H9 (cell line): ENCODE results near the gene IRF2BPL. TPM values are rescaled to one million over a fixed set of nuclear protein-coding genes. Genes with fewer than 3 reads are reported as not detected.

Experiments used
- DNase-seq: peaks from one replicate; pipeline ENCODE4 v3.0.0-alpha.2; 2017
- H2AFZ ChIP-seq: one replicate; pipeline ENCODE4 v1.6.1; 2013; ENCODE audit warnings: mild to moderate bottlenecking, low read length, control low read depth, moderate library complexity
- H2AK5ac ChIP-seq: 2 replicates; pipeline ENCODE4 v1.6.1; 2013; ENCODE audit warnings: low read length, control low read depth, mixed read lengths; ENCODE audit not compliant: insufficient read length
- H2BK120ac ChIP-seq: one replicate; pipeline ENCODE4 v1.6.1; 2013; ENCODE audit warnings: low read depth, mild to moderate bottlenecking, low read length, control low read depth, inconsistent platforms; ENCODE audit not compliant: poor library complexity, severe bottlenecking
- H2BK12ac ChIP-seq: 2 replicates; pipeline ENCODE4 v1.6.1; 2013; ENCODE audit warnings: low read length, control low read depth, mixed read lengths, low read depth; ENCODE audit not compliant: insufficient read length
- H2BK15ac ChIP-seq: 2 replicates; pipeline ENCODE4 v1.6.1; 2013; ENCODE audit warnings: low read depth, low read length, control low read depth
- H2BK20ac ChIP-seq: one replicate; pipeline ENCODE4 v1.6.1; 2013; ENCODE audit warnings: low read depth, mild to moderate bottlenecking, low read length, control low read depth, inconsistent platforms; ENCODE audit not compliant: poor library complexity, severe bottlenecking
- H2BK5ac ChIP-seq: 2 replicates; pipeline ENCODE4 v1.6.1; 2013; ENCODE audit warnings: low read length, control low read depth, mixed read lengths; ENCODE audit not compliant: insufficient read length
- H3K14ac ChIP-seq: 2 replicates; pipeline ENCODE4 v1.6.1; 2013; ENCODE audit warnings: low read length, control low read depth; ENCODE audit not compliant: insufficient read depth
- H3K18ac ChIP-seq: 2 replicates; pipeline ENCODE4 v1.6.1; 2013; ENCODE audit warnings: low read depth, mild to moderate bottlenecking, mixed read lengths, low read length, control low read depth; ENCODE audit not compliant: insufficient read length
- H3K23ac ChIP-seq: 2 replicates; pipeline ENCODE4 v1.6.1; 2013; ENCODE audit warnings: low read length, control low read depth, mixed read lengths, low read depth; ENCODE audit not compliant: insufficient read length
- H3K23me2 ChIP-seq: 2 replicates; pipeline ENCODE4 v1.6.1; 2013; ENCODE audit warnings: low read depth, mild to moderate bottlenecking, mixed read lengths, low read length, control low read depth; ENCODE audit not compliant: insufficient read length, poor library complexity, severe bottlenecking
- H3K27ac ChIP-seq: 2 replicates; pipeline ENCODE4 v1.5.1; 2013; ENCODE audit warnings: low read length, control low read depth, mixed read lengths, low read depth; ENCODE audit not compliant: insufficient read length
- H3K27me3 ChIP-seq: 2 replicates; pipeline ENCODE4 v1.6.1; 2013; ENCODE audit warnings: low read length, control low read depth, inconsistent platforms; ENCODE audit not compliant: insufficient read depth
- H3K4ac ChIP-seq: 2 replicates; pipeline ENCODE4 v1.6.1; 2013; ENCODE audit warnings: low read depth, mild to moderate bottlenecking, control low read depth, inconsistent platforms, low read length, moderate library complexity
- H3K4me1 ChIP-seq: 2 replicates; pipeline ENCODE4 v1.6.1; 2013; ENCODE audit warnings: low read length, control low read depth, inconsistent platforms; ENCODE audit not compliant: insufficient read depth
- H3K4me2 ChIP-seq: 2 replicates; pipeline ENCODE4 v1.6.1; 2013; ENCODE audit warnings: low read length, control low read depth, mixed read lengths; ENCODE audit not compliant: insufficient read length, insufficient read depth
- H3K56ac ChIP-seq: 2 replicates; pipeline ENCODE4 v1.6.1; 2013; ENCODE audit warnings: low read depth, mild to moderate bottlenecking, mixed read lengths, low read length, control low read depth; ENCODE audit not compliant: insufficient read length
- H3K79me1 ChIP-seq: 2 replicates; pipeline ENCODE4 v1.6.1; 2013; ENCODE audit warnings: low read depth, mild to moderate bottlenecking, moderate library complexity, low read length, control low read depth, inconsistent platforms; ENCODE audit not compliant: insufficient read depth, poor library complexity, severe bottlenecking
- H3K79me2 ChIP-seq: 2 replicates; pipeline ENCODE4 v1.6.1; 2013; ENCODE audit warnings: low read length, control low read depth, inconsistent platforms; ENCODE audit not compliant: insufficient read depth
- H3K9ac ChIP-seq: 2 replicates; pipeline ENCODE4 v1.6.1; 2013; ENCODE audit warnings: low read length, control low read depth, mixed read lengths; ENCODE audit not compliant: insufficient read length; ENCODE audit errors: extremely low read depth
- H3K9me3 ChIP-seq: one replicate; pipeline ENCODE4 v1.6.1; 2013; ENCODE audit warnings: low read depth, low read length, inconsistent platforms; ENCODE audit not compliant: control insufficient read depth
- H3T11ph ChIP-seq: one replicate; pipeline ENCODE4 v1.6.1; 2013; ENCODE audit warnings: mild to moderate bottlenecking, low read length, control low read depth, inconsistent platforms
- H4K20me1 ChIP-seq: one replicate; pipeline ENCODE4 v1.6.1; 2013; ENCODE audit not compliant: control insufficient read depth, insufficient read length, insufficient read depth
- H4K5ac ChIP-seq: 2 replicates; pipeline ENCODE4 v1.6.1; 2013; ENCODE audit warnings: low read depth, mild to moderate bottlenecking, mixed read lengths, low read length, control low read depth; ENCODE audit not compliant: insufficient read length
- H4K8ac ChIP-seq: replicated peaks from 2 replicates; pipeline ENCODE4 v1.6.1; 2013; ENCODE audit warnings: low read length, control low read depth, mixed read lengths, low read depth; ENCODE audit not compliant: insufficient read length
- H4K91ac ChIP-seq: 2 replicates; pipeline ENCODE4 v1.6.1; 2013; ENCODE audit warnings: low read depth, mild to moderate bottlenecking, moderate library complexity, mixed read lengths, low read length, control low read depth; ENCODE audit not compliant: insufficient read length
- H3K27ac Mint-ChIP-seq, 3 experiments: 2 replicates in 2 of 3; 3 replicates in 1 of 3; pipeline ENCODE4 v1.8.0; 2020 to 2021; ENCODE audit warnings: mixed read lengths in 3 of 3, mild to moderate bottlenecking in 1 of 3, moderate library complexity in 1 of 3
- H3K27me3 Mint-ChIP-seq: 2 replicates; pipeline ENCODE4 v1.8.0; 2021; ENCODE audit warnings: low read depth, mild to moderate bottlenecking, moderate library complexity, mixed read lengths
- H3K36me3 Mint-ChIP-seq, 3 experiments: 2 replicates in 2 of 3; 3 replicates in 1 of 3; pipeline ENCODE4 v1.8.0; 2020 to 2021; ENCODE audit warnings: low read depth in 3 of 3, mixed read lengths in 3 of 3; ENCODE audit not compliant: insufficient read depth in 1 of 3
- H3K4me1 Mint-ChIP-seq, 2 experiments: 2 replicates each; pipeline ENCODE4 v1.8.0; 2020; ENCODE audit warnings: mixed read lengths in 2 of 2
- H3K4me3 Mint-ChIP-seq, 2 experiments: 2 replicates in 1 of 2; 3 replicates in 1 of 2; pipeline ENCODE4 v1.8.0; 2020 to 2021; ENCODE audit warnings: mild to moderate bottlenecking in 2 of 2, mixed read lengths in 2 of 2, moderate library complexity in 1 of 2
- H3K9me3 Mint-ChIP-seq, 2 experiments: 2 replicates in 1 of 2; 3 replicates in 1 of 2; pipeline ENCODE4 v1.8.0; 2020; ENCODE audit warnings: mild to moderate bottlenecking in 2 of 2, mixed read lengths in 2 of 2, moderate library complexity in 1 of 2
- WGBS: extraction: QIAGEN DNeasy Blood & Tissue Kit; methylation state at CpG from one replicate; pipeline ENCODE4 v1.1.7; 2013; ENCODE audit warnings: missing lambda C conversion rate, low lambda C conversion rate, mixed read lengths; ENCODE audit not compliant: insufficient read length; ENCODE audit errors: extremely low coverage; 5-methylcytosine and 5-hydroxymethylcytosine counted together
- total RNA-seq: library from RNA; stranded (reverse); gene quantifications from 2 replicates; pipeline ENCODE4 v1.2.1, GENCODE V29; 2021
- TF ChIP-seq, protein P1 (sequence below): fragments of 200-600 bp; sonication (generic); conservative IDR thresholded peaks from 3 replicates; pipeline ENCODE4 v1.8.0; 2021; ENCODE audit warnings: antibody characterized with exemption, mild to moderate bottlenecking

Gene IRF2BPL
- total RNA-seq, 1 experiment from 2014 or later, result 59.0 TPM

DNA sequence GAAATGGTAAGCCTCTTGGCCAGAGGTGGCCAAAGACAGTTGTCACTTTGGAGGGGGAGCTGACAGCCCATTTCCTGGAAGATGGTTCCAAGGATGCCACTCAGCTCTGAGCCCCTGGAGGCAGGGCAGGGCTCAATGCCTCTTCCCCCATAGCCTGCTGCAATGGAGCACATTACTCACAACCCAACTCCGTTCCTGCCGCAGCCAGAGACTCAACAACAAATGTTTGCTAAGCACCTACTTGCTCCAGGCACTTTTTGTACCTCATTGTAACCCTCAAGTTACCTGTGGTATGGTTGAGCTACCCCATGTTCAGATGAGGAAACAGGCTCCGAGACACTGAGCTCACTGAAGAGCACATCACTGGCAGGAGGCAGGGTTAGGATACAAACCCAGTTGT, 19.5 kb downstream of the IRF2BPL start:
- no peaks in the 10 kb centered on the region for H3K79me1 ChIP-seq
- H3K9me3 ChIP-seq, result no peaks in the 10 kb centered on the region
- H3K27ac ChIP-seq, result no peak overlapping the region
- H2BK12ac ChIP-seq, result no peak overlapping the region
- no peak for DNase-seq
- H3K27ac Mint-ChIP-seq, result no peak overlapping the region
- no peak overlapping the region for H2BK5ac ChIP-seq
- no peak overlapping the region for H3K4me3 Mint-ChIP-seq
- H3K56ac ChIP-seq, result no peak overlapping the region
- H2AFZ ChIP-seq, result no peak overlapping the region
- no peak overlapping the region for H3K23ac ChIP-seq
- H3K4me1 Mint-ChIP-seq, result peaks cover 62 to 64% of the 10 kb centered on the region in 2 experiments
- H3K27me3 Mint-ChIP-seq, result peaks cover 8% of the 10 kb centered on the region
- no CpG with 5 or more reads among the region's 3 CpGs for WGBS
- TF ChIP-seq, protein P1, sequence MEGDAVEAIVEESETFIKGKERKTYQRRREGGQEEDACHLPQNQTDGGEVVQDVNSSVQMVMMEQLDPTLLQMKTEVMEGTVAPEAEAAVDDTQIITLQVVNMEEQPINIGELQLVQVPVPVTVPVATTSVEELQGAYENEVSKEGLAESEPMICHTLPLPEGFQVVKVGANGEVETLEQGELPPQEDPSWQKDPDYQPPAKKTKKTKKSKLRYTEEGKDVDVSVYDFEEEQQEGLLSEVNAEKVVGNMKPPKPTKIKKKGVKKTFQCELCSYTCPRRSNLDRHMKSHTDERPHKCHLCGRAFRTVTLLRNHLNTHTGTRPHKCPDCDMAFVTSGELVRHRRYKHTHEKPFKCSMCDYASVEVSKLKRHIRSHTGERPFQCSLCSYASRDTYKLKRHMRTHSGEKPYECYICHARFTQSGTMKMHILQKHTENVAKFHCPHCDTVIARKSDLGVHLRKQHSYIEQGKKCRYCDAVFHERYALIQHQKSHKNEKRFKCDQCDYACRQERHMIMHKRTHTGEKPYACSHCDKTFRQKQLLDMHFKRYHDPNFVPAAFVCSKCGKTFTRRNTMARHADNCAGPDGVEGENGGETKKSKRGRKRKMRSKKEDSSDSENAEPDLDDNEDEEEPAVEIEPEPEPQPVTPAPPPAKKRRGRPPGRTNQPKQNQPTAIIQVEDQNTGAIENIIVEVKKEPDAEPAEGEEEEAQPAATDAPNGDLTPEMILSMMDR, result no peak
- no peak overlapping the region for H3T11ph ChIP-seq
- H4K20me1 ChIP-seq, result no peaks in the 10 kb centered on the region
- no peak overlapping the region for H2BK120ac ChIP-seq
- no peak overlapping the region for H3K9ac ChIP-seq
- H4K5ac ChIP-seq, result no peak overlapping the region
- no peak overlapping the region for H3K4me2 ChIP-seq
- no peak overlapping the region for H4K8ac ChIP-seq
- H2BK20ac ChIP-seq, result no peak overlapping the region
- H3K14ac ChIP-seq, result no peak overlapping the region
- no peak overlapping the region for H2BK15ac ChIP-seq
- H3K79me2 ChIP-seq, result no peaks in the 10 kb centered on the region
- peaks cover 0 to 6% (median 0%) of the 10 kb centered on the region in 3 experiments; a peak in 3 of 7 replicates for H3K36me3 Mint-ChIP-seq
- no peak overlapping the region for H2AK5ac ChIP-seq
- no peak overlapping the region for H3K18ac ChIP-seq
- H3K4me1 ChIP-seq, result peaks cover 6% of the 10 kb centered on the region; the same call in 1 of the 2 replicates
- H3K4ac ChIP-seq, result no peak overlapping the region
- no peaks in the 10 kb centered on the region for H3K23me2 ChIP-seq
- no peaks in the 10 kb centered on the region for H3K27me3 ChIP-seq
- no peak overlapping the region for H4K91ac ChIP-seq
- H3K9me3 Mint-ChIP-seq, result peaks cover 3% of the 10 kb centered on the region in 2 experiments; a peak in 2 of 5 replicates
